Measurements from ENCODE around the gene ZSCAN2.

DNA sequence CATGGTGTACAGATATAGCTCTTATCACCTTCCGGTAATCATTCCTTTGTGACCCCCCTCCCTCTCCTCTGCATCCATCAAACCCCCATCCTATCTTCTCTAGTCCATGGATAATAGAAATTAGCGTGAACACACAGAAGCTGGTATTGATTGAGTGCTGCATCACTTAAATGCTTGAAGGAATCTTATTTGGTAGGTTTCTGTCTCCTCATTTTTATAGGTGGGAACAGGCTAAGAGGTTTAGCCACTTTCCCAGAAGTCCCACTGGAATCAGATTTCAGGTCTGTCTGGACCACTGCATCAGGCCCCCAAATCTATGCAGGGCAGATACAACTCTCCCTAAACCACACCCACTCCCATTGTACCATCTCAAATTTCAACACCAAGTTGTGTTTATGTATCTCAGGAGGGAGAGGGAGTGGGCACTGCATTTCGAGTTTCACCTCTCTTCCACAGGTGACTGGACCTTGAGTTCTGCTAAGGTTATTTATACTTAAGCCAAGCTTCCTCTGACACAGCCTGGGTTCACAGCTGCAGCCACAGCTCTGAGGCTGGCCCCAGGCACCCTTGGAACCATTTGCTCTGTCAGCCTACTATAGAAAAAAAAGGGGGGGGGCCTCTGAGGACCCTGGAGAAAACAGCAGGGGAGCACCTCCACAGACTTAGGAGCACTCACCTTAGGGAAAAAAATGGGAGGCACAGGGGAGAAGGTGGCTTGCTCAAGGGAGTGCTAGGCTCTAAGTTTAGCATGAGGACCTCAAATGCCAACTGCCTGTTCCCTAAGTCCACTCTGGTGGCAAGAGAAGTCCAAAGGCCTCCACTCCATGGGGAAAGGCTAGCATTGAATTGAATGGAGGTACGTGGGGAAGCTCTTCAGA is 59.3 kb downstream of the ZSCAN2 start:
- TF ChIP-seq REST (IDR thresholded peaks at IDR 0.05; ENCODE audit: insufficient read depth in 1 of 2, low read depth in 2 of 2, low read length in 2 of 2), result no peak
- no peak for TF ChIP-seq POLR2AphosphoS5 (IDR thresholded peaks at IDR 0.05; ENCODE audit: low read depth, low read length)
- TF ChIP-seq SIN3A (IDR thresholded peaks at IDR 0.05; ENCODE audit: borderline replicate concordance, insufficient read depth, low read length), result no peak
- no peak for TF ChIP-seq TAF1 (IDR thresholded peaks at IDR 0.05; ENCODE audit: borderline replicate concordance, insufficient read depth, low read length)
- TF ChIP-seq FOXP2 (optimal IDR thresholded peaks at IDR 0.05; ENCODE audit: borderline replicate concordance, extremely low read depth, extremely low read length, insufficient read depth), result no peak

All from PFSK-1 (cell line).